NCI-H748 (cell line): ENCODE results near the gene DCP2.

Source experiments
- DNase-seq: peaks from one replicate; lab custom pipeline; 2025; ENCODE audit not compliant: unreplicated experiment; lab: John Stamatoyannopoulos, UW

The DCP2 gene

DNA sequence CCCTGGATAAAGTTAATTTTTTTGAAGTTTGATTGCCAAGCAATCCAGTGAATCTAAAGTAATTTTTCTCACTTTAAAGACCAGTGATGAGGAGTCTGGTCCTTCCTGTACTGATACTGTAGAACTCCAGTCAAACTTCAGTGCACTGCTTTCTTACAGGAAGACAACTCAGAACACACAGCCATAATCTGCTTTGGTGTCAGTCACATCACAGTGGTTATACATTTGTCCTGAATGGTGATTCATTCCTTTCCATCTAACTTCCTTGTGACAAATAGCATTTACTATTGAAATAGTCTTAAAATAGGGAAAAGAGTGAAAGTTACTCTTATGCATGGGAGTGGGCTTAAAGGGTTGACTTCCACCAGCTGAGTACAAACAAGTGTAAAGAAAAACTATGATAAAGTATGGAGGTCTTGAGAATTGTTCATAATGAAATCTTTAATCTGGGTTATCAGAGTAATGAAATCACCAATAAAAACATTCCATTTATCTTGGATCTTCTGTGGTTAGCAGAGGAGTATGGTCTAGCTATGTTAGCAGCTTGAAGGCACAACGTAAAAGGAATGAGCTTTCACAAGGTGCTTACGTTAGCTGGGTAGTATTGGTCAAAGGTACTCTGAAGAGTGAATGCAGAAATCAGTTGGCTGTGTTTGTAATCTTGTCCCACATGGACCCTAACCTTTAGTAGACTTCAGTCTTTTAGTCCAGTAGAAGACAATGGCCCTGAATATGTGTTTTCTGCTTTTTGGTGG lies 41.5 kb downstream of the DCP2 start:
- DNase-seq, result no peak

DNA sequence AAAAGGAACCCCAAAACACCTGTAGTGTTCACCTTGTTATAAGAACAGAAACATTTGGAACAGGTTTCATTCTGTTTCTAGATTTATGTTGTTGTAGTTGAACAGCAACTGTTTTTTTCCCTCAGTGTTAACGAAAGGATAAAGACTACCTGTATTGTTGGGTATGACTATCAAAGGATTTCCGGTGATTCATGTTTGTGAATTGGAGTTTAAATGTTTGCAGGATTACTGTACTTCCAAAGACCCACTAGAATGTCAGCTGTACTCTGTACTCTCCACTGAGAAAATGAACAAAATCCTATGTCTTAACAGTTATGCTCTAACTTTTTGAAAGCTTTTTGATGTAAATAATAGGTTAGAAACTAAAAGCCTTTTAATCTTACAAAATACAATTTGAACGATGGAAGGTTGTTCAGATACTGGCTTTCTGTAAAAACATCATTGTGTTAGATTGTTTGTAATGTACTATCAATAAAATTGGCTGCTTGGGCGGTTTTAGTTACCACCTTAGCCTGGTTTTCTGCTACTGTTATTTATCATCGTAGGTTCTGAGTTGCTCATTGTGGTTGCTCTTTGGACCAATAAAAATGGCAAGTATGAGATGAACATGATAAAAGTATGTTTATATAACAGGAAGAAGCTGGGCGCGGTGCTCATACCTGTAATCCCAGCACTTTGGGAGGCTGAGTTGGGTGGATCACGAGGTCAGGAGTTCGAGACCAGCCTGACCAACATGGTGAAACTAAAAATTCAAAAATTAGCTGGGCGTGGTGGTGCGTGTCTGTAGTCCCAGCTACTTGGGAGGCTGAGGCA lies 44.1 kb downstream of the DCP2 start:
- no peak for DNase-seq

DNA sequence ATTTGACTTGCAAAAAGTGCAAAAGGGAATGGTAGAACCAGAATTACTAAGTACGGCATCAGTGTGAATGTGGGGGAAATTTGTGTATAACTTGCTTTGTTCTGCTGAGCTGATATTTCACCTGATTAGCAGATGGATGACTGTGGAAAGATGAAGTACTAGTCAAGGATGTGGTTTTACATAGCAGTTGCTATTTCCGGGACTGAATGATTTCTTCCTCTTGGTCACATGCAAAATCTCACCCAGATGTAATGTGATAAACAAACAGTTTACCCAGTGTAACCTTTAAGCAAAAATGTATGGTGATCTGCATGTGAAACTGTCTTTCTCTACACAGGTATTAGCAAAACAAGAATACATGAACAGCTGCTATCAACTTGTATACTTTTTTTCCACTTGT lies 46.1 kb downstream of the DCP2 start:
- DNase-seq, result no peak

DNA sequence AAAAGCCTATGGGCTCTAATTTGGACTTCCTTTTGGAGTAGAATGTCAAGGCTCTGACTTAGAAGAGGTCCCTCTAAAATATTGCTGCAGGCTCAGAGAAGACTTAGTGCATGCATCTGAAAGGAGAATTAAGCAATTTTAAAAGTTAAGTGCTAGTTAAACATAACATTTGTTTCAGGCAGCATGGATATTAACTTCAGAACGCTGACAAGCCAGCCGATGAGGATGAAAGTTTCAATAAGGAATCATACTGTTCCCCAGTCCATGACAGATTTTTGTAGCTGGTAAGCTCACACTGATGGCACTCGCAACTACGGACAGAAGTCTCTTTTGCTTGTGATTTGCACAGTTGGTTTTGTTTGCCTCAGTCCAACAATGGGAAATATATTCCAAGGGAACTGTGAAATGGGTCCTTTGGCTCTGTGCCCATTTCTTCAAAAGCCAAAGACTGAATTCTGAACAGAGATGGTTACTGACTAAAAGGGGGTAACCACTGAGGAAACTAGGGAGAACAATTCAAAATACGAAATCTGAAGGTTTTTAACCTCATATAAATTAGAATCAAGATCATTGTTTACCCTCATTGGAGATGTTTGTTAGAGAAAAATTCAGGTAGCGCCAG lies 47.6 kb downstream of the DCP2 start:
- peak; percentile 11 for DNase-seq

DNA sequence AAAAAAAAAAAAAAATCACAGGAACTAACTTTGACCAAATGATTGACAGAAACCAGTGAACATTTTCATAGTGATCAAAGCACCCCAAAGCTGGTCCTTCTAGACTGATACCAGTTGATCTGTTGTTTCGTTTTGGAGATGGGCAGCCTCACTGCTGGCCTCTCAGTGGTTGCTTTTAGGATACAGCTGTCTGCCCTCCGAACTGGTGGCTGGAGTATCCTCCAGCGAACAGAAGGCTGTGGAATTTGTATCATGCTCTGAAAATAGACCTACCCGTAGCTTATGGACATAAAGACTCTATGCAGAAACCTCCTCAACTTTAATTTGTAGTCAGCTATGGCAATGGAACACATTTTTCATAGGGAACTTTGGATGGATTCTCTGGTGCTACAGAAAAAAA lies 49.0 kb downstream of the DCP2 start:
- no peak for DNase-seq

DNA sequence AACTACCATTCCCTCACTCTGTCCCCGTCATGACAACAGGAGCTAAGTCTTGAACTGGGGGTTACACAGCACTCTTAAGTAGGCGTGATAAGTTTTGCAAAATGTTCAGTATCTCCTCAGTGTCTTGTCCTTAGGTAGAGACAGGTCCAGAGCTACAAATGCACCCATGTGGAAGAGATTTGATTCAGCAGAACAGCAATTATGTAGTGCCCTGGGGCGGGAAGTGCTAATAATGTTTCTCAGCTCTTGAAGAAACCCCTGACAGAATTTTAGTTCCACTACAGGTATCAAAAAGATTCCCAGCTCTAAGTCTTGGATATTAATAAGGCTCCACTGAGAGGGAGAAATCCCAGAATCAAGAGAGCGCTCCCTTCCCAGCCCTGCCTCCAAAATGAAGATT lies 49.6 kb downstream of the DCP2 start:
- DNase-seq, result no peak

DNA sequence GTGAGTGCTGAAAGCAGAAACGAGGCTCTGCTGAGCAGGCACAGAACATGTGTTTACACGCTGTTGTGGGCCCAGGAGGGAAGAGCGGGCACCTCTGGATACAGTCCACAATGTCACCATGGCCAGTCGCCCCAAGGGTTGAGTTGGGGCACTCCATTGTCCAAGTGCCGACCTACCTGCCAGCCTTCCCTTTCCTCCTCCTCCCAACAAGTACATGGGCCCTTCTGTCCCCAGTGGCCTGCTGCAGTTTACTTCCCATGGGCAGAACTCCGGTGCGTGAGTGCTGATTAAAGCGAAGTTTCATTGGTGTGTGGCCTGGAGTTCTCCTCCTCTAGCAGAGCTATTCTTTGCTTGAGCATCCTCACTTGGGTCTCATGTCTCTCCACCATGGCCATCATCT lies 50.4 kb downstream of the DCP2 start:
- no peak for DNase-seq

DNA sequence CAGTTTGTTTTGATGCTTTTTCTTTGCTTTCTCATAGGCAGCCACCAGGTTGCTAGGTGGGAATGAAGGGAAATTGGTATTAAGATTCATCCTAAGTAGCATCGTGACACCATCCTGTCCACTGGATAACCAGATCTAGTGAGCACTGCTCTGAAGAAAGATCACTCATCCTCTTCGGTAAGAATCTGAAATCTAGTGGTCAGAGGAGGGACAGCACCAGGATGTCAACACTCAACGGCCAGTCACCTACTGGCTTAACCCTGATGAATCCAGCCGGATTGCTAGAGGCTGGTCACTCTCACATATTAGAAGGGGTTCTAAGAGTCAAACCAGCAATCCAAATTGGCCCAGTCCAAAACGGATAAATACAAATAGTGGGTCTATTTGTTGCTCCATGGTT lies 50.8 kb downstream of the DCP2 start:
- no peak for DNase-seq

DNA sequence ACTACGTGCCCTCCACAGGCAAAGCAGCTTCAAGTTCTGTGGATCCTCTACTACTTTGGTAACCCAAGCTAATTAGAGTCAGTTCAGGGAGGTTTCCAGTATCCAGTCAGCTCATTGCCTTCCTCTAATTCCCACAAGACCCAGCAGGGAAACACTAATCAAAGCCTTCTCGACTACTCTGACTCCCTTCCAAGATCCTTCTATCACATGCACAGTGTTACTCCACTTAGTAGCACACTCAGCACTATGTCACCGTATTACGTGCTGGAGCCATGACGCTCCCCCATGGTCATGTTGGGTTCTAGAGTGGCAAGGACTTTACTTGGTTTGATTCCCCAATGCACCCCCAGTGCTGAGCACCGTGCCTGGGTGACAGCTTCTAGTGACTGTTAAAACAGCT lies 53.0 kb downstream of the DCP2 start:
- no peak for DNase-seq

DNA sequence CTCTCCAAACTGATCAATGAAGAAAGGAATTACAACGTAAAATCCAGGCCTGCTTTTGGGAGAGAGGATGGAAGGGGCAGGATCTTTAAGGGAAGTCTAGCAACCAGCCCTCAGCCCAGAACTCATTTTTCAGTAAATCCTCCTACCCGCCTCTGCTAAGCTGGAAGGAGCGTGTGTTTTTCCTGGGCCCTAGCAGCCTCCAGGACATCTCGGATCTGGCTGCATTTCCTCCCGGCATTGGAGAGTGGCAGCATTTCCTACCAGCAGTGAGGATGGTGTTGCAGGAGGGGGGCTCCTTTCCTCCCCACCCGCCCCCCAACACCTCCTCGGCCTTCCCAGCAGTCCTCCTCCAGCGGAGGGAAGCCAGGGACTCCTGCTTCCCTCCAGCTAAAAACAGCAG lies 54.5 kb downstream of the DCP2 start:
- DNase-seq, result no peak

DNA sequence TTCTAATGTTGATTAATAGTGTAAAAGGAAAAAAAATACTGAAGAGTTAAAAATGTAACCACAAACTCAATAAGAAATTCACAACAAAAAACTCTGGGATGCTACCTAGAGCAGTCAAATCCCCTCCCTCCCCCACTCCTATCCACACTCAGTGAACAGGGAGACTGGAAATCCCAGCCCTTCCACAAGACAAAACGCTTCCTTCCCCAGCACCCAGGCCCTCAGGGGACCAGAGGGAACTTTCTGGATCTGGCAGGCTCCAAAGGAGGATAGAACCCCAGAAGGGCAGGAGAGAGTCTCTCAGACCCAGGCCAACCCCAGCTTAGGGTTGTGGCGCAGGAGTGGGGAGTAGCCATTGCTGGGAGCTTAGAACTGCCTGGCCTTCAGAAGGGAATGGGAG lies 55.0 kb downstream of the DCP2 start:
- no peak for DNase-seq

DNA sequence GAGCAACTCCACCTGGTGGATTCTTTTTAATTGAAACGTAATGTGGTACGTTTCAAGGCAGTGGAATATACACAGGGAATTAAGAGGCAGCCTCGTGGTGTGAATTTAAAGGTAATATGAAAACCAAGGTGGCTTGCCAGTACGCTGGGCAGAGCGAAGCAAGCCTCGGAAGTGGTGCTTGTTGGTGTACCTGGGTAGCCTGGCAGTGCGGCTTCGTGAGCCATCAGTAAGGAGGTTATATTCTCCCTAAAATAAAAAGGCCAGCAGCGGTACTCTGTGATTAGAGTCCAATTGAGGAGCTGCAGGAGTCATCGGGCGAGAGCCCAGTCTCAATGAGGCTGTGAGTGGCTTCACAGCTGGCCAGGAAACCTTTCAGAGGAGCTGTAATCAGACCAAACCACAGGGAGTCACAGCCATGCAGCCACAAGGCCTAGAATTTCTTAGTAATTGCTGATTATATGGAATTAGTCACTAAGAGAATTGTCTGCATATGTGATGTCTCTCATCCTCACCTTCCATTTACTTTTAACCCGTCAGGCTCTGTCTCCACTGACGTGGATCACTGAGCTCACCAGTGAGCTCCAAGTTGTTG lies 57.7 kb downstream of the DCP2 start:
- DNase-seq, result no peak

DNA sequence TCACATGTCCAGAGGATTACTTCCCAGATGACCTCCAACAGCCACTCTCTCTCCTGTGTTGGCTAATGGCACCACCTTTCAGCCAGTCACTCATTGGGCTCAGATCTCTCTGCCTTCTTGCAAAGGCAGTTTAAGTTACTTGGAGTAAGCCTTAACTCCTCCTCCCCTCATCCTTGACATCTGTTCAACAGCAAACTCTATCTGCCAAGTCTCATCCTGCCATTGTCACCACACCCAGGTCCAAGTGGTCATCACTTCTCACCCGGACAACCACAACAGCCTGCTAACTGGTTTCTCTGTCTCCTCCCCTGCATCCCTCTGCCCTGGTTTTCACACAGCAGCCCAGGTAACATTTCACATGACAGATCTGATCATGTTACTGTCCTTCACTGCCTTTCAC lies 58.5 kb downstream of the DCP2 start:
- DNase-seq, result no peak

DNA sequence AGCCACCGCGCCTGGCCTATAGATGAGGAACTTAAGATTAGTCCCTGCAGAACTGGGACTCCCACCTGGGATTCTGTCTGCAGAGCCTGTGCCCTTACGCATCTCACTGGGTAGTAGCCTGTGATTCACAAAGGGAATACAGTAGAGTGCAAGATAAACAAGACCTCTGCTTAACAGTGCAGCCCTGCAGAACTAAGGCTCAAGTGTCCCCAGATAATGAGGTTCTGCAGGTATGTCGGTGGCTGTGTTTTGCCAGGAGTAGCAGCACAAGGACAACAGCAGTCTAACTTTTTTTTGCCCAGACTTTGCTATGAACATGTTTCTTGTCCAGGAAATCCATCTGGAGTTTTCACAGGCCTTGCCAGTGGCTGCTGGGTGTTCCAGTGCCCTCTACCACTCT lies 59.7 kb downstream of the DCP2 start:
- no peak for DNase-seq

DNA sequence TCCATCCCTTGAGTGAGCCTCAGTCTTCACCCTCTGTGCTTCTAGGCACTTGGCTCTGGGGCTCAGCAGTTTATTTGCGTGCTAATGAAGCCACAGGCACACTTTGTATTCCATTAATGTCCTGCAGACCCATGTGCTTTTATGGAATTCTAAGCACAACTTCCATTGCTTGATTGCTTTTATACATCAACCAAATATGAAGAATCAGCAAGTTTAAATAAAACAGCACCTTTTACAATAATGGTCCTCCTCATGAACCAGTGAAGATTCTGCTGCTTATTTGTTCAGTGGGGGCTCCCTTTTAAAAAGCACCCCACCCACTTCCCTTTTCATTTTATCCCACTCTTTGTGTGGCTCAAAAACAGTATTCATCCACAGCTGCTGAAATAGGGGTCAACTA lies 60.2 kb downstream of the DCP2 start:
- no peak for DNase-seq

DNA sequence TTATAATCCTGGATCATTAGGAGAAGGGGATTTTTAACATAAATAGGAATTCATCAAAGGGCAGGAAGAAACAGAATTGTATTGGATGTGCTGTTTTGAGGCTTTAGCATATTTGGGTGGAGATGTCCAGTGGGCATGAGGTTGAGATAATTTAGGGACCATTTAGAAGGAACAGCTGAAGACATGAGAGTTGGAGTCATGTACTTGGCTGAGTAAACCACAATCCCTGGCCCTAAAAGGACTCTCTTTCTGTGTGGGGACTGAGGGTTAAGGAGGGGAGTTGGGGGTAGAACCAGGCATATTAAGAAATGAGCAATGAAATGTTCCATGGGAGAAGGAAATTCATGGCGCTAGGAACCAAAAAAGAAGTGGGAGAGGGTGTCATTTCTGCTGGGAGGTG lies 61.5 kb downstream of the DCP2 start:
- DNase-seq, result no peak

DNA sequence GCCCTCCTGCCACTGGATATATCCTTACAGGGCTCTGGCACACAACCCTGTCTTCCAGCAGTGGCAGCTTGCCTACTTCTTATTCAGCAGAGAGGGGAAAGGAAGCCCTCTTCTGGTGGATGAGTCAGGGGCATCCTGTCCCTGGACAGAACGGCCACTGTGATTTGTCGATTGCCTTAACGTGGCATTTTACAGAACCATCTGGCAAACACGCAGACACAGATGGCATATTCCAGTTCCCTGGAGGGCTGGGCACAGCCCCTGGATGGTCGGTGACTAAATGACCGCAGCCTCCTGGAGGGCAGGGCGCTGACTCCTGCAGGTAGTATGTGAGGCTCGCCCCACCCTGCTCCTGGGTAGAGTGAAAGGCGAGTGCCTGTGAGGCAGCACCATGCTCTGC lies 62.1 kb downstream of the DCP2 start:
- no peak for DNase-seq

DNA sequence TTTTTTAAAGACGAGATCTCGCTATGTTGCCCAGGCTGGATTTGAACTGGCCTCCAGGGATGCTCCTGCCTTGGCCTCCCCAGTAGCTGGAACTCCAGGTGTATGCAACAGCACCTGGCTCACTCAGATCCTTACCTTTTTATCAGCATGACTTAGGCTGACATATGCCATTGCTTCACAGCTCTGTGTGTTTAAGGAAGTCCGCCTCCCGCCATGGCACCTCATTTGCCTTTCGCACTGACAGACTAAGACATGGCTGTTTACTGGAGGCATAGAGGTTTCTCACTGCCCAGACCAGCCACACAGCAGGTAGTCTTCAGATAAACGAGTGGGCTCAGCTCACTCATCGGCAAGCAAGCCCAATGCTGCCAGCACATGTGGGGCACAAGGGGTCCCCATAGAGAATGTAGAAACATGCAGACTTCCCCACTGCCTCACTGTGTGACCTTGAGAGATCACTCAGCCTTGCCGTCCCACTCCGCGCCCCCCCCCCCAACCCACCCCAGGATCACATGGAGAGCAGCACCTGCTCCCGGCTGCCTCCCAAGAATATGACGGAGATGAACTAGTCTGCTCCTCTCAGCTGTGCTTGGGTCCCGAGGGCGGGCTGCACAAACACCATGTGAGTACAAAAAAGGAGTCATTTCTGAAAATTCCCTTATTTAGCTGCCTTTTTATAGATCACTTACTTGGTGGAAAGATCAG lies 62.8 kb downstream of the DCP2 start:
- DNase-seq, result peak; percentile 12

DNA sequence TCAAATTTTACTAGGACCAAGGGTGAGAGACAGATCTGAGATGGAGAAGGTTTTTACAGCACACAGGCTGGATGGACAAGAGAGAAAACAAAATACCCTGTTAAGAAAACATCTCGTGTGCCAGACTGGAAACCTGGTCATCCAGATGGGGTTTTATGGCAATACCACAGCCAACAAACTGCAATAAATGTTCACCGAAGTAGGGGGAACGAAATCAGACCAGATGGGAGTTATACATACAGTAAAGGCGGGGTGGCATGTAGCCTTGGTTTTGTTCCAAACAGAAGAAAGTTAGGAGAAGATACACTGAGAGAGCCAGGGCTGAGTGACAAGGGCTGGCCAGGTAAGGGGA lies 63.3 kb downstream of the DCP2 start:
- DNase-seq, result no peak

DNA sequence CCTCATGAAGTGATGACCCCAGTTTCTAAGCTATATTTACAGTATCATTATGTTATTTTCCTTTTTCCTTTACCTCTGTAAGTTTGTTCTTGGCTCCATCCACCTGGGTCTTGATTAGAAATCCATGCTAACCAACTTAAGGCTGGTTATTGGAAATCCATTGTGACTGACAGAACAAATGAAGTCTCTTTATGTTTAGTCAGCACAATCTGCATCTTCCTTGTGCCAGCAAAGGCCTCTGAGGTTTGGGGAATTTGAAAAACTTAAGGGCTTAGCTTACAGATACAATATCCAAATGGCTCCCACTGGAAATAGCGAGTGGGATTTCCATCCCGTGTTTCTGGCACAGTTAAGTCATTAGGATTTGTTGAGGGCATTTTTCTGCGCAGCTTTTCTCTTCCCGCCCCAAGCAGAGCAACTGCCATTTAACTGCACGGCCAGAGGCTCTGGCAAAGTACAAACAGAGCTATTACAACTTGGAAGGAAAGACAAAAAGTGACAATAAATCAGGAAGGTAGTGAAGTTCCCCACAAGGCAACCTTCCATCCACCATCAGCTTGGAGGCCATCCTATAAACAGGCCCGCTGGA lies 64.2 kb downstream of the DCP2 start:
- DNase-seq, result no peak
